ENCODE results near the gene CPZ. TPM values are rescaled to one million over a fixed set of nuclear protein-coding genes. Genes with fewer than 3 reads are reported as not detected.
"Not testable (repeated sequence)": the region's sequence is repeated elsewhere in the genome, so short reads cannot be mapped to it uniquely, and the experiment has no call there.

Gene CPZ
- total RNA-seq, 1 experiment from 2014 or later = 37.3 TPM

- not testable (repeated sequence) for H3K79me2 ChIP-seq (ENCODE audit: insufficient read depth, low read length); H2BK5ac ChIP-seq (ENCODE audit: insufficient read length, low read length); H2BK120ac ChIP-seq (ENCODE audit: low read depth, low read length, poor library complexity, severe bottlenecking); H3K23ac ChIP-seq (ENCODE audit: insufficient read length, low read depth, low read length); H2AFZ ChIP-seq (ENCODE audit: low read length); H2BK12ac ChIP-seq (ENCODE audit: insufficient read length, low read depth, low read length); H3K14ac ChIP-seq (ENCODE audit: insufficient read depth, low read length); H3K79me1 ChIP-seq (ENCODE audit: insufficient read depth, low read depth, low read length, poor library complexity, severe bottlenecking); H3T11ph ChIP-seq (ENCODE audit: low read length); H2AK5ac ChIP-seq (ENCODE audit: insufficient read length, low read length); H3K27ac ChIP-seq (ENCODE audit: insufficient read length, low read depth, low read length); H4K91ac ChIP-seq (ENCODE audit: insufficient read length, low read depth, low read length); H3K56ac ChIP-seq (ENCODE audit: insufficient read length, low read depth, low read length); H3K9ac ChIP-seq (ENCODE audit: extremely low read depth, insufficient read length, low read length); H3K4me2 ChIP-seq (ENCODE audit: insufficient read depth, insufficient read length, low read length); H4K5ac ChIP-seq (ENCODE audit: insufficient read length, low read depth, low read length); H3K23me2 ChIP-seq (ENCODE audit: insufficient read length, low read depth, low read length, poor library complexity, severe bottlenecking); H3K4me3 Mint-ChIP-seq; DNase-seq; H3K36me3 Mint-ChIP-seq (ENCODE audit: insufficient read depth in 1 of 3, low read depth in 3 of 3); H2BK20ac ChIP-seq (ENCODE audit: low read depth, low read length, poor library complexity, severe bottlenecking); H4K8ac ChIP-seq (replicated peaks; ENCODE audit: insufficient read length, low read depth, low read length); H3K27ac Mint-ChIP-seq; H3K4me1 ChIP-seq (ENCODE audit: insufficient read depth, low read length); H3K4me1 Mint-ChIP-seq; H3K9me3 Mint-ChIP-seq; H3K9me3 ChIP-seq (ENCODE audit: control insufficient read depth, low read depth, low read length); H2BK15ac ChIP-seq (ENCODE audit: low read depth, low read length); H3K18ac ChIP-seq (ENCODE audit: insufficient read length, low read depth, low read length); H3K27me3 ChIP-seq (ENCODE audit: insufficient read depth, low read length); H3K27me3 Mint-ChIP-seq (ENCODE audit: low read depth); H4K20me1 ChIP-seq (ENCODE audit: control insufficient read depth, insufficient read depth, insufficient read length); H3K4ac ChIP-seq (ENCODE audit: low read depth, low read length)
- WGBS (ENCODE audit: extremely low coverage, insufficient read length, low lambda C conversion rate) = no CpG with 5 or more reads among the region's 6 CpGs
Observed at GRCh38 chr4:8631896-8632295, 39.3 kb downstream of the CPZ start.

- H4K5ac ChIP-seq (ENCODE audit: insufficient read length, low read depth, low read length); H3K9me3 Mint-ChIP-seq; H3K18ac ChIP-seq (ENCODE audit: insufficient read length, low read depth, low read length); H3K27ac Mint-ChIP-seq; H2BK120ac ChIP-seq (ENCODE audit: low read depth, low read length, poor library complexity, severe bottlenecking); H3K9ac ChIP-seq (ENCODE audit: extremely low read depth, insufficient read length, low read length); H3K4me3 Mint-ChIP-seq; H3K56ac ChIP-seq (ENCODE audit: insufficient read length, low read depth, low read length); H3K4me1 Mint-ChIP-seq; H3K27ac ChIP-seq (ENCODE audit: insufficient read length, low read depth, low read length); H2BK12ac ChIP-seq (ENCODE audit: insufficient read length, low read depth, low read length); H3K9me3 ChIP-seq (ENCODE audit: control insufficient read depth, low read depth, low read length); H2BK20ac ChIP-seq (ENCODE audit: low read depth, low read length, poor library complexity, severe bottlenecking); H3T11ph ChIP-seq (ENCODE audit: low read length); H2AFZ ChIP-seq (ENCODE audit: low read length); H2BK15ac ChIP-seq (ENCODE audit: low read depth, low read length); H3K27me3 ChIP-seq (ENCODE audit: insufficient read depth, low read length); H3K4me2 ChIP-seq (ENCODE audit: insufficient read depth, insufficient read length, low read length); DNase-seq; H4K91ac ChIP-seq (ENCODE audit: insufficient read length, low read depth, low read length); H3K79me1 ChIP-seq (ENCODE audit: insufficient read depth, low read depth, low read length, poor library complexity, severe bottlenecking); H3K4ac ChIP-seq (ENCODE audit: low read depth, low read length); H3K14ac ChIP-seq (ENCODE audit: insufficient read depth, low read length); H2AK5ac ChIP-seq (ENCODE audit: insufficient read length, low read length); H3K23me2 ChIP-seq (ENCODE audit: insufficient read length, low read depth, low read length, poor library complexity, severe bottlenecking); H3K36me3 Mint-ChIP-seq (ENCODE audit: insufficient read depth in 1 of 3, low read depth in 3 of 3); H2BK5ac ChIP-seq (ENCODE audit: insufficient read length, low read length); H3K23ac ChIP-seq (ENCODE audit: insufficient read length, low read depth, low read length); H4K8ac ChIP-seq (replicated peaks; ENCODE audit: insufficient read length, low read depth, low read length); H4K20me1 ChIP-seq (ENCODE audit: control insufficient read depth, insufficient read depth, insufficient read length); H3K4me1 ChIP-seq (ENCODE audit: insufficient read depth, low read length); H3K79me2 ChIP-seq (ENCODE audit: insufficient read depth, low read length): not testable (repeated sequence)
- no CpG with 5 or more reads among the region's 11 CpGs for WGBS (ENCODE audit: extremely low coverage, insufficient read length, low lambda C conversion rate)
- H3K27me3 Mint-ChIP-seq (ENCODE audit: low read depth) = peaks cover 21% of the 10 kb centered on the region
Observed at GRCh38 chr4:8634773-8635172, 42.2 kb downstream of the CPZ start.
